Colonic mucosa (tissue), 4 donors: ENCODE measurements around the gene MIAT. TPM values are rescaled to one million over a fixed set of nuclear protein-coding genes. Genes with fewer than 3 reads are reported as not detected.

ENCODE experiments used
- DNase-seq: peaks from one replicate; pipeline ENCODE4 v3.0.0-alpha.2; 2020
- H3K27ac ChIP-seq: fragments of 200-600 bp; one replicate; pipeline ENCODE4 v1.8.0; 2021
- H3K27me3 ChIP-seq: fragments of 200-600 bp; one replicate; pipeline ENCODE4 v1.8.0; 2021
- H3K36me3 ChIP-seq: fragments of 200-600 bp; one replicate; pipeline ENCODE4 v1.8.0; 2021
- H3K4me1 ChIP-seq: fragments of 200-600 bp; one replicate; pipeline ENCODE4 v1.8.0; 2021; ENCODE audit warnings: mild to moderate bottlenecking
- H3K4me3 ChIP-seq: fragments of 200-600 bp; one replicate; pipeline ENCODE4 v1.8.0; 2021
- H3K9ac ChIP-seq, 2 donors: one replicate each; pipeline ENCODE4 v1.7.0; 2013; ENCODE audit warnings: control low read depth in 2 of 2, low read depth in 2 of 2, low read length in 2 of 2
- H3K9me3 ChIP-seq: fragments of 200-600 bp; one replicate; pipeline ENCODE4 v1.8.0; 2021
- intact Hi-C: fragments of 100-400 bp; cut with DNase I; formaldehyde crosslinking; loops from one replicate; pipeline ENCODE4 v1.14.1; 2022
- total RNA-seq, 2 donors: library from RNA; stranded (reverse); fragmentation: NEBNext Ultra II Directional in 1 of 2; extraction: Animal tissue kit (Norgen Biotek cat#: 25700) in 1 of 2; gene quantifications; one replicate each; pipeline ENCODE4 v1.2.1, GENCODE V29; 2021
- TF ChIP-seq, protein P1 (sequence below): fragments of 200-600 bp; IDR thresholded peaks from one replicate; pipeline ENCODE4 v1.8.0; 2022; ENCODE audit warnings: antibody characterized with exemption, mild to moderate bottlenecking
- donor health status: healthy.
- donor health status: DM: no; HTN: no; CAD: no.
- donor health status: DM: no; HTN: no; CAD: no.

Gene MIAT
- total RNA-seq, 2 donors from 2014 or later, result 1.5 to 1.8 TPM

DNA sequence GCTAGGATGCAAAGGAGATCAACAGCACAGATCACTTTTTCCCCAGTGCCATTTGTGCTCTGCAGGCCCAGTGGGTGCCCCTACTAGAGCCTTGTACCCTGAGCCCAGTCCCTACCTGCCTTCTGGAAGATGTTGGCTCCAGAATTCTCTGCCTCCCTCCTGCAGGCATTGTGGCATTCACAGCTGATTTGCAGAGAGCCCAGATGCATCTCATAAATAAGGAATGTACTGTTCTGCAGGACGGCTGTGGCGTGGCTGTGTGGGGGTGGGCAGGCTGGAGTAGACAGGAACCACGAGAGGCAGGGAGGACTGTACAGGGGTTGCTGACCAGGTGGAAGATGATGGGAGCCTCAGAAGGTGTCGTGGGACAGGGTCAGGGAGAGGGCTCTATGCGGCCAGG is 11.2 kb upstream of the MIAT start:
- no peaks in the 10 kb centered on the region for H3K9me3 ChIP-seq
- no peaks in the 10 kb centered on the region for H3K27me3 ChIP-seq

DNA sequence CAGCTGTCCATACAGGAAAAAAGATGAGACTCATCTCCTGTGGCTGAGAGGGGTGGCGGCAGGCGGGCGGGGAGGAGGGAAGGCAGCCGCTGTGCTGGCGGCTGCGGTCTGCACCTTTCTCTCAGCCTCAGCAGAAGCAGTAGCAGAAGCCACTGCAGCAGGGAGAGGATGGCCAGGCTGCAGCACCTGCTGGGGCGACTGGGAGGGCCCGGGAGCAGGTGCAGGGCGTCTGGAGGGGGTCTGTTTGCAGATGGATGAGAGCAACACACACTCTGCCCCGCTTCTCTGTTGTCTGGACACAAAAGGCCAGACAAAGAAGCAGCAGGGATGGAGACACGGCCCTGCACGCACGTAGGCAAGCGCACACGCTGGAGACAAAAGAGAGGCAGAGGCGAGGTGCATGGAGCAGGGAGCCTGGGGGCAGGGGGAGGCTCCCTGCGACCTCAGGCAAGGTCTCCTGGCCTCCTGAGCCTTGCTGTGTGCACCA is 9.3 kb upstream of the MIAT start:
- Histone ChIP-seq H3K4me1 (no peaks in the 10 kb centered on the region), H3K4me3 (no peak overlapping the region), H3K9ac (no peak overlapping the region), H3K27ac (no peak overlapping the region), H3K36me3 (no peaks in the 10 kb centered on the region), H3K27me3 (no peaks in the 10 kb centered on the region), H3K9me3 (no peaks in the 10 kb centered on the region)
- intact Hi-C loops, result no loop called here
- TF ChIP-seq, protein P1, sequence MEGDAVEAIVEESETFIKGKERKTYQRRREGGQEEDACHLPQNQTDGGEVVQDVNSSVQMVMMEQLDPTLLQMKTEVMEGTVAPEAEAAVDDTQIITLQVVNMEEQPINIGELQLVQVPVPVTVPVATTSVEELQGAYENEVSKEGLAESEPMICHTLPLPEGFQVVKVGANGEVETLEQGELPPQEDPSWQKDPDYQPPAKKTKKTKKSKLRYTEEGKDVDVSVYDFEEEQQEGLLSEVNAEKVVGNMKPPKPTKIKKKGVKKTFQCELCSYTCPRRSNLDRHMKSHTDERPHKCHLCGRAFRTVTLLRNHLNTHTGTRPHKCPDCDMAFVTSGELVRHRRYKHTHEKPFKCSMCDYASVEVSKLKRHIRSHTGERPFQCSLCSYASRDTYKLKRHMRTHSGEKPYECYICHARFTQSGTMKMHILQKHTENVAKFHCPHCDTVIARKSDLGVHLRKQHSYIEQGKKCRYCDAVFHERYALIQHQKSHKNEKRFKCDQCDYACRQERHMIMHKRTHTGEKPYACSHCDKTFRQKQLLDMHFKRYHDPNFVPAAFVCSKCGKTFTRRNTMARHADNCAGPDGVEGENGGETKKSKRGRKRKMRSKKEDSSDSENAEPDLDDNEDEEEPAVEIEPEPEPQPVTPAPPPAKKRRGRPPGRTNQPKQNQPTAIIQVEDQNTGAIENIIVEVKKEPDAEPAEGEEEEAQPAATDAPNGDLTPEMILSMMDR, result no peak
- no peak for DNase-seq

More for the DNA sequence above, 11.2 kb upstream of the MIAT start:
- Histone ChIP-seq H3K36me3 (no peaks in the 10 kb centered on the region), H3K4me1 (no peaks in the 10 kb centered on the region), H3K27ac (no peak overlapping the region), H3K4me3 (no peak overlapping the region), H3K9ac (no peak overlapping the region)
- no peak for DNase-seq
- TF ChIP-seq, protein P1, result no peak
- intact Hi-C loops, result no loop called here

DNA sequence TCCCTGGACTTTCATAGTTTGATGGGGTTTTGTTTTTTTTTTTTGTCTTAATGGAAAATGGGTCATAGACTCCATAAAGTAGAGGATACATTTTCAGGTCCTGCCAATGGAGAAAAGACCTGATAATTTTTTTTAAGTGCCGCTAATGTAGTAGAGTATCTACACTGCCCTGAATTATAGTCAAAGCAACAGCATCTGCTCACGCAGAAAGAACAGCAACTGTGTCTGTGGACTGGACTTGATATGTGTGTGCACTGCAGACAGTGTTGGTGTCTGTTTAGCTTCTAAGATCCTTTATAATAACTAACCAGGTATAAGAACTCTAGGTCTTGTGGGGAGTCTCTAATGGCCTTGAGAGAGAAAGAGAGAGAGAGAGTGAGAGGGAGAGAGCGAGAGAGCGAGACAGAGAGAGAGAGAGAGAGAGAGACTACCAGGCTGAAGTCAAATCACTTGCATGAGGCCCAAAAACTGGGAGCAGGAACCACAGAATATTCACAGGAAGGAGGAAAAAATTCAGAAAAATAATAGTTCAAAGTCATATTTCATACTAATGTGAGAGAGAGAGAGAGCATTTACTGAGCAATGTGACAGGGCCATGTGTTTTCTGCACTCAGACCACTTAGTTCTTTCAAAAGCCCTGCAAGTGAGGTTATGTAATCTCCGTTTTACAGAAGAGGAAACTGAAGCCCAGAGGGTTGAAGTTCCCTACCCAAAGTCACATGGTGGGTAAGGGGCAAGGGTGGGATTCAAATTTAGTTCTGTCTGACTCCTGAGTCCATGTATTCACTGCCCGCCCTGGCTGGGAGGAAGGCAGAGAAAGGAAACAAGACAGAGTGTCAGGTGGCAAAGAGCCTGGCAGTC is 8.6 kb upstream of the MIAT start:
- TF ChIP-seq, protein P1, result no peak
- Histone ChIP-seq H3K9ac (no peak overlapping the region), H3K27me3 (no peaks in the 10 kb centered on the region), H3K4me3 (no peak overlapping the region), H3K9me3 (no peaks in the 10 kb centered on the region), H3K4me1 (no peaks in the 10 kb centered on the region), H3K36me3 (no peaks in the 10 kb centered on the region), H3K27ac (no peak overlapping the region)
- no peak for DNase-seq
- intact Hi-C loops, result no loop called here

DNA sequence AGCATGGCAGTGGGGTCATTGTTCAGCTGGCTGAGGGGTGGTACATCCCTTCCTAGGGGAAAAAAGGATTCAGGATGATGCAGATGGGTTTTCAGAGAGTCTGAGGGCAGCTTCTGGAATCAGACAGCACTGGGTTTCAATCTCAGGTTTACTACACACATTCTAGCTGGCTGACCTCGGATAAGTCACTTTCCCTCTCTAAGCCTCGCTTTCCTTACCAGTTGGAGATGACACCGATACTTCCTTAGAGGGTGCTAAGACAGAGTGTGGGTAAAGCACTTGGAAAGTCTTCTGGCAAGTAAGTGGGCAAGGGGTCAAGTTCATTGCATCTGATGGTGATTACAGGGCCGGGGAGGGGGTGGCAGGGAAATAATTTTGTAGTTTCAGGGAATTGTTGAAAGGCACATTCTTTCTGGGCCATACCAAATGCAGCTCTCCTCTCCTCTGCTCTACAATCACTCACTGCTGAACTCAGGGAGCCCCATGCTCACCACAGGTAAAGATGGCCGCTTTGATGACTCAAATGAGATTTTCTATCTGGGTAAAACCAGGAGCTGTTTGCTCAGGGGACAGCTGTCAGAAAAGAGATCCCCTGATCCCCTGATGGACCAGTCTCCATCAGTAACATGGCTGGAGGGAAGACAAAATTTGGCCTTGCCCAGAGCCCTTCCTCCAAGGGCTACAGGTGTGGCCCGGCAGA is 6.5 kb upstream of the MIAT start:
- no peak for DNase-seq
- no peaks in the 10 kb centered on the region for H3K4me1 ChIP-seq
- no peak overlapping the region for H3K27ac ChIP-seq
- no peak overlapping the region for H3K4me3 ChIP-seq
- TF ChIP-seq, protein P1, result no peak
- no peaks in the 10 kb centered on the region for H3K36me3 ChIP-seq
- no peaks in the 10 kb centered on the region for H3K9me3 ChIP-seq
- intact Hi-C loops, result no loop called here
- H3K9ac ChIP-seq, result no peak overlapping the region
- no peaks in the 10 kb centered on the region for H3K27me3 ChIP-seq

DNA sequence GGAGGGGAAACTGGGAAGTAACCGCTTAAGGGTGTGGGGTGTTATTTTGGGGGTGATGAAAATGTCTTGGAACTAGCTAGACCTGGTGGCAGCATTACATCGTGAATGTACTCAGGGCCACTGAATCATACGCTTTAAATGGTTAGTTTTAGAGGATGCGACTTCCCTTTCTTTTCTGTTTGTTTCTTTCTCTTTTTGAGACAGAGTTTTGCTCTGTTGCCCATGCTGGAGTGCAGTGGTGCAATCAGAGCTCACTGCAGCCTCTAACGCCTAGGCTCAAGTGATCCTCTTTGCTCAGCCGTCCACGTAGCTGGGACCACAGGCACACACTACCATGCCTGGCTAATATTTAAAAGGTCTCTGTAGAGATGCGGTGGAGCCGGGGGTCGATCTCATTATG is 5.6 kb upstream of the MIAT start:
- H3K4me1 ChIP-seq, result no peaks in the 10 kb centered on the region
- intact Hi-C loops, result no loop called here
- TF ChIP-seq, protein P1, result no peak
- no peak overlapping the region for H3K4me3 ChIP-seq
- H3K36me3 ChIP-seq, result no peaks in the 10 kb centered on the region
- no peak overlapping the region for H3K27ac ChIP-seq
- H3K9me3 ChIP-seq, result no peaks in the 10 kb centered on the region
- no peak for DNase-seq
- H3K9ac ChIP-seq, result no peak overlapping the region
- peaks cover 3% of the 10 kb centered on the region for H3K27me3 ChIP-seq
